ENCODE measurements around the gene DYNC1H1.

GRCh38 chr14:102105369-102105768, 141.0 kb downstream of the DYNC1H1 start:
- TF ChIP-seq CTCF (optimal IDR thresholded peaks at IDR 0.05 in 1 of 3, IDR thresholded peaks at IDR 0.05 in 1 of 3, conservative IDR thresholded peaks at IDR 0.05 in 1 of 3; ENCODE audit: extremely low read depth in 1 of 3, insufficient read depth in 2 of 3, low read length in 3 of 3) = no peak
- no peak for TF ChIP-seq EZH2 (IDR thresholded peaks at IDR 0.05; ENCODE audit: low read length)
